OCI-LY1 (cell line): ENCODE measurements around the gene TMEM176B.
"Not testable (repeated sequence)": the region's sequence is repeated elsewhere in the genome, so short reads cannot be mapped to it uniquely, and the experiment has no call there.

ENCODE experiments used
- H2AFZ ChIP-seq: fragments of 200-600 bp; sonication (generic), shearing (Covaris generic); 2 replicates; pipeline ENCODE4 v1.6.0; 2014; ENCODE audit warnings: antibody characterized with exemption, mild to moderate bottlenecking, low read length
- H3F3A ChIP-seq: fragments of 200-600 bp; sonication (generic), shearing (Covaris generic); 2 replicates; pipeline ENCODE4 v1.6.0; 2014; ENCODE audit warnings: mild to moderate bottlenecking, antibody characterized with exemption, low read length, moderate library complexity; ENCODE audit not compliant: insufficient read depth
- H3K27ac ChIP-seq: fragments of 200-600 bp; sonication (generic); 2 replicates; pipeline ENCODE4 v1.5.1; 2014; ENCODE audit warnings: low read length, mixed run types, mild to moderate bottlenecking, low read depth; ENCODE audit not compliant: poor library complexity, severe bottlenecking
- H3K27me3 ChIP-seq: fragments of 200-600 bp; sonication (generic); 2 replicates; pipeline ENCODE4 v1.6.0; 2014; ENCODE audit warnings: antibody characterized with exemption, mild to moderate bottlenecking, low read length, moderate library complexity; ENCODE audit not compliant: insufficient read depth
- H3K36me3 ChIP-seq: fragments of 200-600 bp; sonication (generic); 2 replicates; pipeline ENCODE4 v1.6.1; 2014; ENCODE audit warnings: mild to moderate bottlenecking, antibody characterized with exemption, low read length, moderate library complexity, mixed read lengths; ENCODE audit not compliant: insufficient read depth
- H3K4me1 ChIP-seq: fragments of 200-600 bp; sonication (generic); 2 replicates; pipeline ENCODE4 v1.5.1; 2014; ENCODE audit warnings: mild to moderate bottlenecking, low read length, moderate library complexity; ENCODE audit not compliant: insufficient read depth, severe bottlenecking
- H3K4me2 ChIP-seq: fragments of 200-600 bp; sonication (generic), shearing (Covaris generic); 2 replicates; pipeline ENCODE4 v1.6.1; 2014; ENCODE audit warnings: low read length
- H3K4me3 ChIP-seq: fragments of 200-600 bp; sonication (generic); 2 replicates; pipeline ENCODE4 v1.5.1; 2014; ENCODE audit warnings: low read length, low read depth, mild to moderate bottlenecking, mixed read lengths; ENCODE audit not compliant: poor library complexity, severe bottlenecking
- H3K79me2 ChIP-seq: fragments of 200-600 bp; shearing (Covaris generic); 2 replicates; pipeline ENCODE4 v1.6.1; 2016; ENCODE audit warnings: mixed run types, low read length, mixed read lengths; ENCODE audit not compliant: insufficient read depth
- H3K9ac ChIP-seq: fragments of 200-600 bp; sonication (generic), shearing (Covaris generic); 2 replicates; pipeline ENCODE4 v1.6.1; 2014; ENCODE audit warnings: mild to moderate bottlenecking, low read length, mixed read lengths
- H3K9me2 ChIP-seq: fragments of 200-600 bp; sonication (generic), shearing (Covaris generic); 2 replicates; pipeline ENCODE4 v1.6.1; 2014; ENCODE audit warnings: low read depth, mild to moderate bottlenecking, low read length, mixed read lengths
- H3K9me3 ChIP-seq: fragments of 200-600 bp; shearing (Covaris generic); 2 replicates; pipeline ENCODE4 v1.6.1; 2014; ENCODE audit warnings: low read length, mixed read lengths
- H4K20me1 ChIP-seq: fragments of 200-600 bp; sonication (generic), shearing (Covaris generic); 2 replicates; pipeline ENCODE4 v1.6.0; 2016; ENCODE audit warnings: mild to moderate bottlenecking, low read length; ENCODE audit not compliant: insufficient read depth
- CTCF ChIP-seq: fragments of 200-600 bp; sonication (generic), shearing (Covaris generic); IDR thresholded peaks from 2 replicates; pipeline ENCODE4 v1.5.1; 2017; ENCODE audit warnings: mild to moderate bottlenecking, antibody characterized with exemption, low read length, moderate library complexity, mixed read lengths
- EZH2 ChIP-seq: fragments of 200-600 bp; sonication (generic), shearing (Covaris generic); IDR thresholded peaks from 2 replicates; pipeline ENCODE4 v1.8.0; 2017; ENCODE audit warnings: borderline replicate concordance, mixed run types, mild to moderate bottlenecking, antibody characterized with exemption, low read length, moderate library complexity, mixed read lengths

Gene TMEM176B

GRCh38 chr7:150778738-150779301, 21.3 kb downstream of the TMEM176B start:
- Histone ChIP-seq H3K9ac (no peak overlapping the region), H2AFZ (no peak overlapping the region), H3K9me2 (no peaks in the 10 kb centered on the region), H3K4me1 (no peaks in the 10 kb centered on the region), H3K4me3 (no peak overlapping the region), H3K27ac (no peak overlapping the region), H3K4me2 (no peak overlapping the region), H3K36me3 (no peaks in the 10 kb centered on the region), H4K20me1 (no peaks in the 10 kb centered on the region), H3K79me2 (no peaks in the 10 kb centered on the region), H3K27me3 (peaks cover 4% of the 10 kb centered on the region; the same call in 1 of the 2 replicates), H3K9me3 (no peaks in the 10 kb centered on the region), H3F3A (no peaks in the 10 kb centered on the region)
- TF ChIP-seq EZH2 (no peak), CTCF (peak; percentile 98)

- no peak overlapping the region for H3K4me2 ChIP-seq
- no peak for TF ChIP-seq EZH2
- H2AFZ ChIP-seq = no peak overlapping the region
These were observed 22.0 kb downstream of the TMEM176B start for GRCh38 chr7:150778014-150778737.

GRCh38 chr7:150774131-150774530, 26.0 kb downstream of the TMEM176B start:
- not testable (repeated sequence) for H3F3A ChIP-seq, H3K4me3 ChIP-seq, H2AFZ ChIP-seq, H3K4me1 ChIP-seq, H3K27me3 ChIP-seq, H3K27ac ChIP-seq, H3K9me3 ChIP-seq, H4K20me1 ChIP-seq, H3K4me2 ChIP-seq, H3K9me2 ChIP-seq, H3K9ac ChIP-seq, H3K79me2 ChIP-seq, H3K36me3 ChIP-seq

More at GRCh38 chr7:150778014-150778737, 22.0 kb downstream of the TMEM176B start:
- H3K9me3 ChIP-seq = no peaks in the 10 kb centered on the region
- no peaks in the 10 kb centered on the region for H4K20me1 ChIP-seq
- H3K36me3 ChIP-seq = no peaks in the 10 kb centered on the region
- H3K27ac ChIP-seq = no peak overlapping the region
- H3F3A ChIP-seq = no peaks in the 10 kb centered on the region
- H3K79me2 ChIP-seq = no peaks in the 10 kb centered on the region
- peaks cover 4% of the 10 kb centered on the region; the same call in 1 of the 2 replicates for H3K27me3 ChIP-seq
- H3K9me2 ChIP-seq = no peaks in the 10 kb centered on the region
- no peaks in the 10 kb centered on the region for H3K4me1 ChIP-seq
- H3K9ac ChIP-seq = no peak overlapping the region
- H3K4me3 ChIP-seq = no peak overlapping the region

- Histone ChIP-seq H3K9me2 (no peaks in the 10 kb centered on the region), H2AFZ (no peak overlapping the region), H3K9me3 (no peaks in the 10 kb centered on the region), H3K36me3 (no peaks in the 10 kb centered on the region), H3K4me1 (no peaks in the 10 kb centered on the region), H3K4me2 (no peak overlapping the region), H4K20me1 (no peaks in the 10 kb centered on the region), H3K27ac (no peak overlapping the region), H3K9ac (no peak overlapping the region), H3K27me3 (no peaks in the 10 kb centered on the region), H3K4me3 (no peak overlapping the region), H3K79me2 (no peaks in the 10 kb centered on the region), H3F3A (no peaks in the 10 kb centered on the region)
- TF ChIP-seq EZH2 (no peak), CTCF (no peak)
These were observed 30.4 kb downstream of the TMEM176B start for GRCh38 chr7:150769768-150770167.
